Endodermal cell (in vitro differentiated cells): ENCODE results near the gene KCNQ4. TPM values are rescaled to one million over a fixed set of nuclear protein-coding genes. Genes with fewer than 3 reads are reported as not detected.

Source experiments
- DNase-seq: peaks from one replicate; pipeline ENCODE4 v3.0.0-alpha.2; 2017
- H3K27ac ChIP-seq: 2 replicates; pipeline ENCODE4 v1.5.1; 2013; ENCODE audit warnings: mild to moderate bottlenecking, low read depth, low read length, moderate library complexity
- H3K27me3 ChIP-seq: 2 replicates; pipeline ENCODE4 v1.6.1; 2013; ENCODE audit warnings: mild to moderate bottlenecking, low read length, moderate library complexity; ENCODE audit not compliant: insufficient read depth, control insufficient read depth, poor library complexity, severe bottlenecking
- H3K36me3 ChIP-seq: 2 replicates; pipeline ENCODE4 v1.7.0; 2013; ENCODE audit warnings: mild to moderate bottlenecking, low read length, moderate library complexity; ENCODE audit not compliant: control insufficient read depth, insufficient read depth
- H3K4me1 ChIP-seq: one replicate; pipeline ENCODE4 v1.7.0; 2013; ENCODE audit warnings: low read length; ENCODE audit not compliant: control insufficient read depth, insufficient read depth
- H3K4me3 ChIP-seq: 2 replicates; pipeline ENCODE4 v1.5.1; 2013; ENCODE audit warnings: mild to moderate bottlenecking, low read length, moderate library complexity
- H3K9ac ChIP-seq: 2 replicates; pipeline ENCODE4 v1.6.1; 2013; ENCODE audit warnings: mild to moderate bottlenecking, low read length, moderate library complexity; ENCODE audit not compliant: poor library complexity, severe bottlenecking; ENCODE audit errors: extremely low read depth
- H3K9me3 ChIP-seq: 2 replicates; pipeline ENCODE4 v1.6.1; 2013; ENCODE audit warnings: mild to moderate bottlenecking, low read length, moderate library complexity; ENCODE audit not compliant: control insufficient read depth
- H3K27ac Mint-ChIP-seq: 2 replicates; pipeline ENCODE4 v1.8.0; 2020; ENCODE audit warnings: mixed read lengths
- H3K27me3 Mint-ChIP-seq: 2 replicates; pipeline ENCODE4 v1.8.0; 2021; ENCODE audit warnings: mild to moderate bottlenecking, mixed read lengths; ENCODE audit not compliant: insufficient read depth
- H3K36me3 Mint-ChIP-seq: 2 replicates; pipeline ENCODE4 v1.8.0; 2020; ENCODE audit warnings: low read depth, mixed read lengths
- H3K4me1 Mint-ChIP-seq: 2 replicates; pipeline ENCODE4 v1.8.0; 2020; ENCODE audit warnings: mixed read lengths
- H3K4me3 Mint-ChIP-seq: 2 replicates; pipeline ENCODE4 v1.8.0; 2020; ENCODE audit warnings: mild to moderate bottlenecking, moderate library complexity, mixed read lengths
- H3K9me3 Mint-ChIP-seq: 2 replicates; pipeline ENCODE4 v1.8.0; 2020; ENCODE audit warnings: mild to moderate bottlenecking, mixed read lengths
- WGBS, 2 experiments: methylation state at CpG; one replicate each; pipeline versions ENCODE4 v1.1.5 to v1.1.7; 2013; ENCODE audit warnings: missing lambda C conversion rate in 2 of 2, mixed read lengths in 1 of 2; ENCODE audit not compliant: insufficient coverage in 1 of 2, insufficient read length in 1 of 2; 5-methylcytosine and 5-hydroxymethylcytosine counted together
- total RNA-seq, 2 donors: library from RNA; stranded (reverse); fragmentation: NEBNext Ultra II Directional in 1 of 2; extraction: Animal tissue kit (Norgen Biotek cat#: 25700) in 1 of 2; gene quantifications; 2 replicates in 1 of 2; 3 replicates in 1 of 2; pipeline ENCODE4 v1.2.1, GENCODE V29; 2021
- TF ChIP-seq, protein P1 (sequence below): fragments of 200-600 bp; sonication (generic); conservative IDR thresholded peaks from 2 replicates; pipeline ENCODE4 v1.5.0; 2021; ENCODE audit warnings: antibody characterized with exemption, mild to moderate bottlenecking

KCNQ4 gene
- total RNA-seq, 2 donors from 2014 or later, result 0.22 to 0.88 TPM

GRCh38 chr1:40842207-40842606, 58.6 kb downstream of the KCNQ4 start:
- Histone ChIP-seq H3K27ac (no peak overlapping the region), H3K27me3 (no peaks in the 10 kb centered on the region), H3K36me3 (no peaks in the 10 kb centered on the region), H3K9me3 (peaks cover 7% of the 10 kb centered on the region), H3K9ac (no peak overlapping the region), H3K4me3 (no peak overlapping the region), H3K4me1 (peaks cover 6% of the 10 kb centered on the region)
- Mint-ChIP-seq H3K27me3 (peaks cover 5% of the 10 kb centered on the region), H3K36me3 (no peaks in the 10 kb centered on the region), H3K9me3 (peaks cover 8% of the 10 kb centered on the region), H3K4me3 (no peak overlapping the region), H3K4me1 (peaks cover 13% of the 10 kb centered on the region), H3K27ac (no peak overlapping the region)
- TF ChIP-seq, protein P1, sequence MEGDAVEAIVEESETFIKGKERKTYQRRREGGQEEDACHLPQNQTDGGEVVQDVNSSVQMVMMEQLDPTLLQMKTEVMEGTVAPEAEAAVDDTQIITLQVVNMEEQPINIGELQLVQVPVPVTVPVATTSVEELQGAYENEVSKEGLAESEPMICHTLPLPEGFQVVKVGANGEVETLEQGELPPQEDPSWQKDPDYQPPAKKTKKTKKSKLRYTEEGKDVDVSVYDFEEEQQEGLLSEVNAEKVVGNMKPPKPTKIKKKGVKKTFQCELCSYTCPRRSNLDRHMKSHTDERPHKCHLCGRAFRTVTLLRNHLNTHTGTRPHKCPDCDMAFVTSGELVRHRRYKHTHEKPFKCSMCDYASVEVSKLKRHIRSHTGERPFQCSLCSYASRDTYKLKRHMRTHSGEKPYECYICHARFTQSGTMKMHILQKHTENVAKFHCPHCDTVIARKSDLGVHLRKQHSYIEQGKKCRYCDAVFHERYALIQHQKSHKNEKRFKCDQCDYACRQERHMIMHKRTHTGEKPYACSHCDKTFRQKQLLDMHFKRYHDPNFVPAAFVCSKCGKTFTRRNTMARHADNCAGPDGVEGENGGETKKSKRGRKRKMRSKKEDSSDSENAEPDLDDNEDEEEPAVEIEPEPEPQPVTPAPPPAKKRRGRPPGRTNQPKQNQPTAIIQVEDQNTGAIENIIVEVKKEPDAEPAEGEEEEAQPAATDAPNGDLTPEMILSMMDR, result no peak
- no peak for DNase-seq
- 80 to 96% methylated on average over 3 to 4 of the region's 4 CpGs for WGBS, 2 experiments

DNA sequence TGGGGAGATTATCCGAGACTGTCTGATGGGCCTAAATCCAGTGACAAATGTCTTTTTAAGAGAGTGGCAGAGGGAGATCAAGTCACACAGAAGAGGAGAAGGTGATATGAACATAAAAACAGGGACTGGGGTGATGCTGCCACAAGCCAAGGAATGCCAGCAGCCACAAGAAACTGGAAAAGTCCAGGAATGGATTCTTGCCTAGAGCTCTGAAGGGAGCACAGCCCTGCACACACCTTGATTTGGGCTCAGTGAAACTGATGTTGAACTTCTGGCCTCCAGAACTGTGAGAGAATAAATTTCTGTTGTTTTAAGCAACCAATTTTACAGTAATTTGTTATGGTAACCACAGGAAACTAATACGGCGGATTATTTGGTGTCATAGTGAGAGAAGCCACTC, 59.1 kb downstream of the KCNQ4 start:
- peaks cover 8% of the 10 kb centered on the region for H3K9me3 Mint-ChIP-seq
- peaks cover 7% of the 10 kb centered on the region for H3K9me3 ChIP-seq
- H3K27me3 Mint-ChIP-seq, result peaks cover 5% of the 10 kb centered on the region
- H3K36me3 ChIP-seq, result no peaks in the 10 kb centered on the region
- H3K27me3 ChIP-seq, result no peaks in the 10 kb centered on the region
- DNase-seq, result no peak
- no peaks in the 10 kb centered on the region for H3K36me3 Mint-ChIP-seq
- H3K4me1 ChIP-seq, result peaks cover 6% of the 10 kb centered on the region
- H3K4me3 Mint-ChIP-seq, result no peak overlapping the region
- WGBS, 2 experiments, result 95 to 96% methylated on average over 3 of the region's 3 CpGs
- H3K4me1 Mint-ChIP-seq, result peaks cover 13% of the 10 kb centered on the region
- no peak overlapping the region for H3K4me3 ChIP-seq
- H3K9ac ChIP-seq, result no peak overlapping the region
- TF ChIP-seq, protein P1, result no peak
- H3K27ac ChIP-seq, result no peak overlapping the region
- H3K27ac Mint-ChIP-seq, result no peak overlapping the region

GRCh38 chr1:40844079-40844478, 60.5 kb downstream of the KCNQ4 start:
- no peak overlapping the region for H3K9ac ChIP-seq
- H3K9me3 ChIP-seq, result peaks cover 7% of the 10 kb centered on the region
- Mint-ChIP-seq H3K27ac (no peak overlapping the region), H3K36me3 (no peaks in the 10 kb centered on the region), H3K27me3 (peaks cover 5% of the 10 kb centered on the region), H3K4me1 (peaks cover 13% of the 10 kb centered on the region), H3K9me3 (peaks cover 8% of the 10 kb centered on the region), H3K4me3 (no peak overlapping the region)
- peaks cover 3% of the 10 kb centered on the region for H3K4me1 ChIP-seq
- no peak overlapping the region for H3K4me3 ChIP-seq
- 89 to 90% methylated on average over 3 to 5 of the region's 5 CpGs for WGBS, 2 experiments
- no peaks in the 10 kb centered on the region for H3K27me3 ChIP-seq
- no peaks in the 10 kb centered on the region for H3K36me3 ChIP-seq
- H3K27ac ChIP-seq, result no peak overlapping the region
- TF ChIP-seq, protein P1, result no peak
- DNase-seq, result no peak
